Measurements from ENCODE around the gene CEL.

Gene CEL

GRCh38 chr9:133099726-133100505 lies 38.1 kb downstream of the CEL start:
- H3K36me3 Mint-ChIP-seq (ENCODE audit: low read depth): peaks cover 65% of the 10 kb centered on the region
- peaks cover 4% of the 10 kb centered on the region for H3K4me1 Mint-ChIP-seq
- no peak for TF ChIP-seq CTCF (IDR thresholded peaks at IDR 0.05; ENCODE audit: unreplicated experiment in 3 of 3)
- H3K27me3 Mint-ChIP-seq (ENCODE audit: low read depth): no peaks in the 10 kb centered on the region
- no peak overlapping the region for H3K27ac Mint-ChIP-seq
- H3K4me3 Mint-ChIP-seq: no peak overlapping the region
- peaks cover 26% of the 10 kb centered on the region for H3K9me3 Mint-ChIP-seq

DNA sequence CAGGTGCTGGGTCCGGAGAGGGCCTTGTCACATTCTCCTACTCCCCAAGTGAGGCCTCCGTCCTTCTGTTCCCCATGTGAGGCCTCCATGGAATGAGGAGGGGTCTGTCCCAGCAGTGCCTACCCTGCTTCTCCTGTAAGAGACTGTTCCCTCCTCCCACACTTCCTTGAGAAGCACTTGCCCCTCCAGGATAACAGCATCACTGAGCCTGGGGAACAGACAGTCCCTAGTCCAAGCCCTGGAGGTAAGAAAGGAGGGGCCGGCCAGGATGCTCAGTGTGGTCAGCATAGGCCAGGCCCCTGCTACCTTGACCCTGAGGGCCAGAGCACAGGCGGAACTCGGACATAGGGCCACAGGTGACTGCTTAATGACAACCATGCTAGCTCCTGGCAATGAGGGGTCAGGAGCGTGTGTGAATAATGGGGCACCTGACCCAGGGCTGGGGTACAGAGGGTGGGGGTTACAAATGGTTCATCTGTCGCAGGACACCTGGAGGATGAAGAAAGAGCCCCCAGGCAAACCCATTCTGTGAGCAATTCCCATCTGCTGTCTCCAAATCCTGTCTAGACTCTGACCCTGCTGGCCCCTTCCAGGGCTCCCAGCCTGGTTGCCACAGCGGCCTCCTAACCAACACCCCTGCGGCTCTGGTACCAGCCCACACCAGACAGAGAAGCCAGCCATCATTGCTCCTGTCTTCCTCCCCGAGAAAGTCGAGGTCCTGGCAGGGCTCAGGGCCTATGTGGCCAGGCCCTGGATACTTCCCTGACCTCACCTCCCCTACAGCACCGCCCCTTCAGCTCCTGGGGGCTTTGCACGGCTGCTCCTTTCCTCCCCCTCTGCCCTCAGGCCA lies 39.0 kb downstream of the CEL start:
- H3K27ac Mint-ChIP-seq: no peak overlapping the region
- peaks cover 4% of the 10 kb centered on the region for H3K4me1 Mint-ChIP-seq
- TF ChIP-seq CTCF (IDR thresholded peaks at IDR 0.05; ENCODE audit: unreplicated experiment in 3 of 3): no peak
- H3K36me3 Mint-ChIP-seq (ENCODE audit: low read depth): peaks cover 57% of the 10 kb centered on the region
- H3K4me3 Mint-ChIP-seq: no peak overlapping the region
- H3K27me3 Mint-ChIP-seq (ENCODE audit: low read depth): no peaks in the 10 kb centered on the region
- H3K9me3 Mint-ChIP-seq: peaks cover 17% of the 10 kb centered on the region

DNA sequence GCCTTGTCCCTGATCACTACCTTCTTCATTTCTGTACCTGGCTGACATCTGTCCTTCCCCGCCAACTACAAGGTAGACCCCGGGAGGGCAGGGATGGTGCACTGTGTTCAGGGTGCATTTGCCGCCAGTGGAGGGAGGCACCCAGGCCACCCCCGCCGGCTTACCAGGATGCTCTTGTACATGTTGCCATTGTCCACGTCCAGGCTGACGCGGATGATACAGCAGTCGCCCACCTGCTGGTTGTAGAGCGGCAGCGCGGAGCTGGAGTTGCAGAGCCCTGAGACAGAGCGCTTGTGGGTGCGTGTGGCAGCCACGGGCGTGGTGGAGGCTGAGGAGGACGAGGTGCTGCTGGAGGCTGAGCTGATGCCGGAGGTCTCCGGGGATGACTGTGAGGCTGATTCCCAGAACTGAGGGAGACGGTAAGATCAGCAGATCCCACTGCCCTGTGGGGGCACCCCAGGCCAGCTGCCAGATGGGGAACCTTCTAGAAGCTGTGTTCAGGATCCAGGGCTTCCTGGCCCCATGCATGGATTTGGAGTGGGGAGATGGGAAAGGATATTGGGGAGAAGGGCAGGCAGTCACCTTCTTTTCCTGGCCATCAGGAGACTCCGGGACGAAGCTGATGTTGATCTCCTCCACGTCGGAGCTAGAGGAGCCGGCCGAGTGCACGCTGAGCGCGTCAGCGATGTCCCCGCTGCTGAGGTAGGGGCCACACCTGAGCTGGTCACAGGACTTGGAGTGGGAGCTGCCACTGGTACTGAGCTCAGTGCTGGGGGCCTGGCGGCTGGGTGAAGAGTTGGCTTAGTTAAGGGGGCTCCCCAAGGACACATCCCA lies 39.8 kb downstream of the CEL start:
- no peak overlapping the region for H3K4me3 Mint-ChIP-seq

DNA sequence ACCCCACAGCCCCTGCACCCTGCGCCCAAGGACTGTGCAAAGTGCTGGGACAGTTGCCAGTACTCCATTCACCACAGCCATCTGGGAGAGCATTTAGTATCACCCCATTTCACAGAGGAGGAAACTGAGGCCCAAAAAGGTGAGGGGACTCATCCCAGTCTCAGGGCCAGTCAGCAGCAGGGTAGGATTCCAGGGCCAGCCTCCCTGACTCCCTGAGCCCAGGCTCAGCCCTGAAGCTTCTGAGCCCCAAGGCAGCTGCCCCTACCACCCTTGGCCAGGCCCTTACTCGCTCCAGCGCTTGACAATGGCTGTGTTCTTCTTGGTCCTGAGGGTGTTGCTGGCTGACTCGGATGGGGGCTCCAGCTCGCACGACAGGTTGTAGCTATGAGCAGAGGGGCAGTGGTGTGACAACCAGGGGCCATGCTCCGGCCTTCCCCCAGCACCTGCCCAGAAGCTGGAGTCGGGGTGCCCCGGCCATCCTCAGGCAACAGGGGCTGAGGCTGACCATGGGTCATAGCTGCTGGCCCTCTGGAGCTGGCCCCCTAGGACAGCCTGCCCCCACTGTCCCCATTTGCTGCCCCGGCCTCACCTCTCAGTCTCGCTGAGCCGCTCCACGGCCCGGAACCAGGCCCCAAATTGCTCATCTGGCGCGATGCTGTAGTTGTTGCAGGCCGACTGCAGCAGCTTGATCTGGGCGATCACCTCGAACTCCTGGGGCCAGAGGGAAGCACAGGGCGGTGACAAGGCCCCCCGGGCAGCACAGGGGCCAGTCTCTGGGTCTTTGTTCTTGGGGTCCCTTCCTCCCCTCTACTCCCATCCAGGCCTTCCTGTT lies 40.6 kb downstream of the CEL start:
- peaks cover 6% of the 10 kb centered on the region for H3K9me3 Mint-ChIP-seq
- peaks cover 45% of the 10 kb centered on the region for H3K36me3 Mint-ChIP-seq (ENCODE audit: low read depth)
- peaks cover 4% of the 10 kb centered on the region for H3K4me1 Mint-ChIP-seq
- no peak overlapping the region for H3K4me3 Mint-ChIP-seq
- no peak for TF ChIP-seq CTCF (IDR thresholded peaks at IDR 0.05; ENCODE audit: unreplicated experiment in 3 of 3)
- H3K27me3 Mint-ChIP-seq (ENCODE audit: low read depth): no peaks in the 10 kb centered on the region
- no peak overlapping the region for H3K27ac Mint-ChIP-seq

More for the DNA sequence above, 39.8 kb downstream of the CEL start:
- no peak for TF ChIP-seq CTCF (IDR thresholded peaks at IDR 0.05; ENCODE audit: unreplicated experiment in 3 of 3)
- Mint-ChIP-seq H3K9me3 (peaks cover 9% of the 10 kb centered on the region), H3K27me3 (ENCODE audit: low read depth) (no peaks in the 10 kb centered on the region), H3K27ac (no peak overlapping the region), H3K4me1 (peaks cover 4% of the 10 kb centered on the region), H3K36me3 (ENCODE audit: low read depth) (peaks cover 51% of the 10 kb centered on the region)
